GM21825 (cell line): ENCODE data around the gene NOMO2.
"Not testable (repeated sequence)": the region's sequence is repeated elsewhere in the genome, so short reads cannot be mapped to it uniquely, and the experiment has no call there.

Source experiments
- ATAC-seq: cut with Tn5 transposase; IDR thresholded peaks from one replicate; pipeline ENCODE4 v1.9.1; 2021; ENCODE audit warnings: mild to moderate bottlenecking, moderate library complexity; ENCODE audit not compliant: unreplicated experiment

Gene NOMO2

DNA sequence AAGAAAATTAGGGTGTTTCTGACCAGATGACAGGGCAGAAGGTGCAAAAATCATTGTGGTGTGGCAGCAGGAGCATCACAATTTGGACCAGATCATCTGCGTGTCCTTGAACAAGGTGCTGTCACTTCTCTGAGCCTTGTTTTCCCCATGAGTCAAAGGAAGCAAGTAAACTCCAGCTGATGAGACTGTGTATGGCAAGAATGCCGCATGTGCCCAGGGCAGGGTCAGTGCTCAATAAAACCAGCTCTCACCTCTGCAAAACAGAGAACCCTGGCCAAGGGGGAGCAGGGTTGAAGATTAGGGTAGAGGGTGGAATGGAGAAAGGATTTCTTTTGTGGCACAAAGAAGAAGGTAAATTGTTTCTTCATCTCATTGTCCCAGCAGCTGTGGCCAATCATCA, 17.4 kb upstream of the NOMO2 start:
- ATAC-seq, result not testable (repeated sequence)

DNA sequence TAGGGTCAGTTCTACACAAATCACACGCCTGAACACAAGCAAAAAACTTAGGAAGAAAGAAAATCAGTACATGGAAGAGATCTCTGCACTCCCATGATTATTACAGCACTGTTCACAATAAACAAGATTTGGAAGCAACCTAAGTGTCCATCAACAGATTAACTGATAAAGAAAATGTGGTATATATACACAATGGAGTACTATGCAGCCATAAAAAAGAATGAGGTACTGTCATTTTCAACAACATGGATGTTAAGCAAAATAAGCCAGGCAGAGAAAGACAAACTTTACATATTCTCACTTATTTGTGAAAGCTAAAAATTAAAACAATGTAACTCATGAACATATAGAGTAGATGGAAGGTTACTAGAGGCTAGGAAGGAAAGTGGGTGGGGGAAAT, 16.0 kb upstream of the NOMO2 start:
- not testable (repeated sequence) for ATAC-seq

DNA sequence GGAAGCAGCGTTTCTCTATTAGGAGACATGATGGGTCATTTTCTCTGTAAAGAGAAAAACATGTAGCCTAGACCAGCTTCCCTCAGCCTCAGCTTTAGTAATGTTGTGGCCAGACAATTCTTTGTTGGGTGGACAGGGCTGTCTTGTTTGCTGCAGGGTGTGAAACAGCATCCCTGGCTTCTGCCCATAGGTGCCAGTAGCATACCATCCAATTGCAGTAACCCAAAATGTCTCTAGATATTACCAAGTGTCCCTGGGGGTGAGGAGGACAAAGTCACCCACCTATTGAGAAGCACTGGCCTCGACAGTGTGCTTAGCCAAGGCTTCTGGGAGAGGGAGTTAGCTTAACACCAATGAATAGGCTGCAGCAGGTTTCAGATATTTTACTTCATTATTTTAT, 14.0 kb upstream of the NOMO2 start:
- not testable (repeated sequence) for ATAC-seq

DNA sequence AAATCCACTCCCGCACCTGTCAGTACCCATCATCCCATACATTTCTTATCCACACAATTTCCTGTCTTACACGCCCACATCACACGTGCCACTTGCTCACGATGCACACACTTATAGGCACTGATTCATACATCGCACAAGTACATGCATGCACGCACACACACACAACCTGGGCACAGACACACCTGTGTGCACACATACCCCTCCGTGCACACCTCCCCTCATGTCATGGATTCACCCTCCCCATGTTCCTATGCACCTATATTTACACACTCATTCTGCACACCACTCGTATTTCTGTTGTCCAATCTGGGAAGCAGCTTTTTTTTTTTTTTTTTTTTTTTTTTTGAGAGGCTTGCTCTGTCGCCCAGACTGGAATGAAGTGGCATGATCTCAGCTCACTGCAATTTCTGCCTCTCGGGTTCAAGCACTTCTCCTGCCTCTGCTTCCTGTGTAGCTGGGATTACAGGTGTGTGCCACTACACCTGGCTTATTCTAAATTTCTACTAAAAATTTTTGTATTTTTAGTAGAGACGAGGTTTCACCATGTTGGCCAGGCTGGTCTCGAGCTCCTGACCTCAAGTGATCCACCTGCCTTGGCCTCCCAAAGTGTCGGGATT, 13.5 kb upstream of the NOMO2 start:
- not testable (repeated sequence) for ATAC-seq

DNA sequence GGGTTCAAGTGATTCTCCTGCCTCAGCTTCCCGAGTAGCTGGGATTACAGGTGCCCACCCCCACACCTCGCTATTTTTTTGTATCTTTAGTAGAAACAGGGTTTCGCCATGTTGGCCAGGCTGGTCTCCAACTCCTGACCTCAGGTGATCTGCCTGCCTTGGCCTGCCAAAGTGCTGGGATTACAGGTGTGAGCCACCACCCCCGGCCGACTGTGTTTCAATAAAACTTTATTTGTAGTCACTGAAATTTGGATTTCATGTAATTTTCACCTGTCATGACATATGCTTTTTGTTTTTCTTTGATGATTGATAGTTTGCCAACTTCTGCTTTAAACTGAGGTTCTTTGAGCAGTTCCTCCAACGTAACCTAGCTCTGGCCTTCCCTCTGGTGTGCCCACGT, 12.0 kb upstream of the NOMO2 start:
- not testable (repeated sequence) for ATAC-seq

DNA sequence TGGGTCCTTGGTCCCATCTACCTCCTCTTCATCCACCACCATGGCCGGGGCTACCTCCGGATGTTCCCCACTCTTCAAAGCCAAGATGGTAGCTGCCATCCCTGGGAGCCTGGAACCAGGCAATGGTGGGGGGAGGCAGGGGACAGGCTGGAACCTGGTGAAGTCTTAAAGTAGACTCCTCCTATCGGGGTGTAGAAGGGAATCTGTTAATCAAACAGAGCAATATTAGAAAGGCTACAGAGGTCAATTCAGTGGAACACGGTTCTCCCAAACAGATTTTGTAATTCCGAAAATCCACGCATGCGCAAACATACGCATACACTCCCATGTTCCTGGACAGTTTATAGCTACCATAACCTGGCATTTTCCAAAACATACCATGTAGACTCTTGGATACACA, 11.1 kb upstream of the NOMO2 start:
- not testable (repeated sequence) for ATAC-seq

DNA sequence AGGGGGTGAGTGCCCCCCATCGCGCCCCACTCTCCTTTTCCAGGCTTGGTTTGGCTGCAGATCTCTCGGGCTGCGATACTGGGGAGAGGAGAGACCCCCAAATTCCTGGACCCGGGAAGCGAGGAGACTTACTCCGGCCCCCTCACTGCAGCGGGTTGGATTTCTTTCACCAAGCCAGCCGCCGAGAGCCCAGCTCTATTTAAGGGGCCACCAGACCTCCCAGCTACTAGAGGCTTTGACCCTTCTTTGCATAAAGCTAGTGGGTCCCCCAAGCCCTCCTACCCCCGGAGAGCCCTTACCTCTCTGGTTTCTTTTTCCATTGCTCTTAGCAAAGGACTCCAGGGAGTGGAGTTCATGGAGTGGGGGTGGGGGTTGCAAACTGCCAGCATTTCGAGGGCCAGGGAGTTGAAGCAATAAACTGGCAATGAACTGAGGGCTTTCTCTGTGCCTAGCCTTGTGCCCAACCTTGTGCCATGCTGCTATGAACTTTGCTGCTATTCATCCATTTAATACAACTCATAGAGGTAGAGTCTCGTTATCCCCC, 9.5 kb upstream of the NOMO2 start:
- not testable (repeated sequence) for ATAC-seq

DNA sequence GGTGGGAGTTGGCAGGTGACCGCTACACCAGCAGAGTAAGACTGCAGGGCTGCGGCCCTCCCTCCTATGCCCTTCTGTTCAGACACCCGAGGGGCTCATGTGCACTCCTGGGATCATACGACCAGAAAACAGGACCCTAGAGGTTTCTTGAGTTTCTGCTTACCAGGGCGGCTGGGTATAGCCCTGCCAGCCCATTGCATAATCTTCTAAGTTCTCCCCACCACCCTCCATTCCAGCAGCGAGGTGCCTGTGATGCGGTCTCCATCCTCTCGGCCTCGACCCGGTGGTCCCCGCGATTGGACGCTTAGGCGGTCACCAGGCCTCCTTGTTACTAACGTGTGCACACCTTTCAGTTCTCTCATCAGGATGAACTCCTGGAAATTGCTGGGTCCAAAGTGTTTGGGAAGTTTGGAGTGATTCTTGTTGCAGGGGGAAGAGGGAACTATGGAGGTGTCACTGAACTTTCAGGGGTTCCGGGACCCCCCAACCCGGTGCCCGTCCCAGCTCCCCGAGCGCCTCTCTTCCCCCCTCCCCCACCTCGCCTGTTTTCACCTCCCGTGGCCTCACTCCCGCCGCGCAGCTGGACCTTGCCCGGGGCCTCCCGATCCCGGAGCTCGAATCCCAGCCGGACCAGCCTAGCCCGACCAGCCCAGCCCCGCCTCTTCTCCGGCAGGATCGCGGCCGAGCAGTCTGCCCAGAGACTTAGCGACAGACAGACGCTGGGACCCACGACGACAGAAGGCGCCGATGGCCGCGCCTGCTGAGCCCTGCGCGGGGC, 8.8 kb upstream of the NOMO2 start:
- ATAC-seq, result not testable (repeated sequence)

DNA sequence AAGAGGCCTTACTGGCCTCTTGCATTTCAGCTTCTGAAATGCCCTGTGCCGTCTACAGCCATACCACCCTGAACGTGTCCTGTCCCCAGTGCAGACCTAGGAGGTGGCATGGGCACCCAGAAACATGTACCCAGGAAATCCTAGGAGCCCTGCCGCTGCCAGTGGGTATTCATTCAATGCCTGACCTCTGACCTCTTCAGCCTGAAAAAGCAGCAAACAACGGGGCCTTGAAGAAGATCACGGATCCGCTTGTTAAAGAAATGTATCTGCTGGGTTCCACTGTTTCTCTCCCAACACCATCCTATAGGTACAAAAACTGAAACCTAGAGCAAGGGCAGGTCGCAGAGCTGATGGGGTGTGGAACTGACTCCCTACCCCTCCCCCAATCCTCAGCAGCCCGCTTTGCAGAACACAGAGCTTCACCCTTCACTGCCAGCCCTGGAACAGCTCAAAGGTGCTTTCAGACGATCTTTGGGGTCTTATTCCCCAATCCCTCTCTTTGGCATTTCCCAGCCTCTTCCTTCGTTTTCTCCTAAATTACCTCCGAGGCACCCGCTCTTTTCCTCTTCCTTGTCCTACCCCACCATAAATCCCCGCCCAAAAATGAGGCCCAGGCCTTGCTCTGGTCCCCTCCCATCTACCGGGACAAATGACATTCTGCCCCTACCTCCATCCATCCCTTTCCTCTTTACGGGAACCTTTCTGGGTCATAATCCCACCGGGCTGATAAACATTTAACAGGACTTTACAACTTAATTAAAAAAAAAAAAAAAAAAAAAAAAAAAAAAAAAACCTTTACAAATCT, 1.3 kb downstream of the NOMO2 start:
- not testable (repeated sequence) for ATAC-seq

DNA sequence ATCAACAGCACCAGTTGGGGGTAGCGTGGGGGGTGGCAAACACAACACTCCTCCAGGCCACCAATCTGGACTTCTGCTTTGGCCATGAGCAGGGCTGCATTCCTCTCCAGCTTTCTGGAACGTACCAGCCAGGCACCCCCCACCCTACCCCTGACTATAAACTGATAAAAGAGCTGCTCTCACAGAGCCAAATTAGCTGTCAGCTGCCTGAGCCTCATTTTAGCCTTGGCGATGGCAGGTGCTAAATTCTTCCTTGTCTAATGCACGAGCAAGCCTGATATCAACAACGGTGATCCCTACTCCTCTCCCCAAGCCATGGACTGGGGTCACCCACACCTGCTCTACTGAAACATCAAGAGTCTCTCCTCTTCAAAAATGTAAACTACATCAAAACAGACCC, 8.2 kb downstream of the NOMO2 start:
- ATAC-seq, result not testable (repeated sequence)

DNA sequence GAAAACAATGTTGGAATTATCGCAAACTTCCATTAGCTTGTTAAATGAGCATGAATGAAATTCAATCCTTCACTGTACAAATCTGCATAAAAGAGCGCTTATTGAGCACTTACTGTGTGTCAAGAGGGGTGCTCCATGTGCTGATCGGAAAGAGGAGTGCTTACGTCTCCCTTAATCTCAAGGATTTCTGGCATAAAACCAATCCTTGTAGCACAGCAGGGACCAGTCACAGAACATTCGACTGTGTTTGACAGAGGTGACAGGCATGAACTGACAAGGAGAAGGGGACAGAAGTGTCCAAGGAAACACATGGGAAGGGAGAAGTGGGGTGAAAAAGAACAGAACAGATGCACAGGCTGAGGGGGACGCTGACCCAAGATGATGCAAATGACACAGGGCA, 14.5 kb downstream of the NOMO2 start:
- not testable (repeated sequence) for ATAC-seq

DNA sequence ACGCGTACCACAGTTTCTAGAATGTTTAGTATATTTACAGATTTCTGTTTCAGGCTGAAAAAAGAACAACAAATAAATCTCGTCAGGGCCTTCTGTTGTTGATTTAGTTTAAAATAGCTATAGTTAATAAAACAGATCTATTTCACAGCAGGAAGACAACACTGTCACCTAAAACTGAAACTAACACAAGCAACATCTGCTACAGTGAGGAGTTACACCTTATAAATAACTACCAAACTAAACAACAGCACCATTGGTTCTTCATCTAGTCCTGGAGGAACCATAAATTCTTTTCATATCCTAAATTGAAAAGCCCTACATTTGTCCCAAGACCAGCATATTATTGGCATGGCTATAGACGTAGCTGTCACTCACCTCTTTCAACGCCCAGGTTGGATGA, 15.0 kb downstream of the NOMO2 start:
- ATAC-seq, result not testable (repeated sequence)

DNA sequence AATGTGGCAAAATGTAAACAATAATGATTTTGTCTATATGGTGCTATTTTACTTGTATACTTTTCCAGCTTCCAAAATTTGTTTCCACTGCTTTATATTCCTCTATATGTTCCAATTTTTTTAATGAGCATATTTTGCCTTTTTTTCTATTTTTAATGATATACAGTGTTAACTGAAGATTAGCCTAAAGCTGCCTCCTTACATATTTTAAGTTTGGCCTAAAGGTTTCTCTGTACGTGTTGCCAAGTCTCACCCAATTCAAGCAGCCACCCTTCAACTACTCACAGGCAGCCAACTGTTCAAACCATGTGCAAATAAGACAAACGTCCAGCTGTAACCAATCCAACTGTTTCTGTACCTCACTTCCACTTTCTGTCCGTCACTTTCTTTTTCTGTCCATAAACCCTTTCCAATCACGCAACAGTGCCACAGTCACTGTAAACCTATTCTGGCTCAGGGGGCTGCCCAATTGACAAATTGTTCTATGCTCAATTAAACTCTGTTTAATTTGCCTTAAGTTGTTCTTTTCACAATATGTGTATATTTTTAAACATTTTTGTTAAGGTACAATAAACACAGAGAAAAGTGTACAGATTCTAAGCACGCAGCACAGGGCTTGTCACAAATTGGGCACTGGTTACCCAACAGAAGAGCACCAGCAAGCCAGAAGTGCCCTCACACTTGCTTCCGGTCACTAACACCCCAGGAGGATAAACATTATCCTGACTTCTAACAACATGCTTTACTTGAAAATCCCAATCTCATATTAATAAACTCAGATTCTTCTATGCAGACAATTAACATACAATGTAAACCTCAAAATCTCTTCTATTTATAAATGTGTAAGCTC, 17.4 kb downstream of the NOMO2 start:
- ATAC-seq, result not testable (repeated sequence)

DNA sequence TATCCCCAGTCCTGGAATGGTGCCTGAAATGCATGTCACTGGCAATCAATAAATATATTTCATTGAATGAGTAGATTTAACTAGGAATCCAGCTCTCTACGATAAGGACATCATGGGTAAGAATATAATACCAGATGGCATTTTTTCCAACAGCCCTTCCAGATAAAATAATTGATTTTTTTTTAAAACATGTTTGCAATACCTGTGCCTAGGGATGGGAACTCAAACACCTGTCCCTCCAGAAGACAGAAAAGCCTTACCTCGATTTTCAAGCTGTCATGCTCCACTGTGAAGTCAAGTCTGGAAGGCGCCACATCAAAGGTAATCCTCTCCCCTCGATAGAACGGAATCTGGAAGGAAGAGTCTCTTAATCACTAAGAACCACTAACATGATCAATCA, 20.0 kb downstream of the NOMO2 start:
- not testable (repeated sequence) for ATAC-seq

DNA sequence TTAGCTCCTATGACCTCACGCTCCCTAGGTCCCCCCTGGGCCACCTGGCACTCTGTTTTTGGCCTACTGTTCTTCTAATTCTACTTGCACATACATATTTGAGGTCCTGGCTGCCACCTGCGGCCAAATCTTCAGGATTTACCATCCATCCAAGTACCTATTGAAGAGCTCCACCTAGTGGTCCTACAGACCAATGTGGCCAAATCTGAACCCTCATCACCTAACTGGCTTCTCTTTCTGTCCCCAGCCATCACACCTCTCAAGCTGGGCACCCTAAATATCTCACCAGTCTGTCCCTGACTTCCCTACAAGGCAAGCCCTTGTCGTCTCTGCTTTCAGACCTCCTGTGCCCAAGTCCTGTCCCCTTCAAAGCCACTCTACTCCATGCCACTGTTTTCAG, 24.9 kb downstream of the NOMO2 start:
- not testable (repeated sequence) for ATAC-seq

DNA sequence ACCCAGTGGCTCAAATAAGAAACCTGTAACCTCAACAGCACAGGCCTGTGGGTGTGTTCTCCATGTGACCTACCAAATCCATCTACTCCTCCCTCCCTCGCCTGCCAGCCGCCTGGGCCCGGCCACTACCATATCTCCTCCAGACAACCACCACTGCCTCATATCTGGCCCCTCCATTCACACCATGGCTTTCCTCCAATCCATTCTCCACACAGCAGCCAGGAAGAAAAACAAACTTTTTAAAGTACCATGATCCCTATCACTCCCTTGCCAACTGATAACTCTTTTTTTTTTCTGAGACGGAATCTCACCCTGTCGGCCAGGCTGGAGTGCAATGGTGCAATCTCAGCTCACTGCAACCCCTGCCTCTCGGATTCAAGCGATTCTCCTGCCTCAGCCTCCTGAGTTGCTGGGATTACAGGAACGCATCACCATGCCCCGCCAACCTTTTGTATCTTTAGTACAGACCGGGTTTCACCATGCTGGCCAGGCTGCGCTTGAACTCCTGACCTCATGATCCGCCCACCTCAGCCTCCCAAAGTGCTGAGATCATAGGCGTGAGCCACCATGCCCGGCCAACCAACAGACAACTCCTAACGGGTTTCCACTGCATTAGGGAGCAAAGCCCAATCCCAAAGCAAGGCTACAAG, 26.3 kb downstream of the NOMO2 start:
- ATAC-seq, result not testable (repeated sequence)

DNA sequence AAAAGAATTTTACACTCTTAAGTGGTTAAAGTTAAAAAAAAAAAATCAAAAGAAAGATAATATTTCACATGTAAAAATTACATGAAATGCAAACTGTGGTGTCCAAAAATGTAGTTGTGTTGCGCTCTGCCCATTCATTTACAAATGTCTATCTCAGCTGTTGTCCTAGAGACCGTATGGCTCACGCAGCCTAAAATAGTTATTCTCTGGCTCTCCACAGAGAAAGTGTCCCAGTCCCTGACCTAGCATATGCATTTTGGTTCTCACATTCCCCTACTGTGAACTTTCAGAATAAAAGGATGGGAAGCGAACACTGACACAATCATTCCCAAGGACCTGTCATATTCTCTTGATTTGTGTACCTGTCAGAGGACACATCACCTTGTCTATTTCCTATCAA, 27.6 kb downstream of the NOMO2 start:
- ATAC-seq, result not testable (repeated sequence)

DNA sequence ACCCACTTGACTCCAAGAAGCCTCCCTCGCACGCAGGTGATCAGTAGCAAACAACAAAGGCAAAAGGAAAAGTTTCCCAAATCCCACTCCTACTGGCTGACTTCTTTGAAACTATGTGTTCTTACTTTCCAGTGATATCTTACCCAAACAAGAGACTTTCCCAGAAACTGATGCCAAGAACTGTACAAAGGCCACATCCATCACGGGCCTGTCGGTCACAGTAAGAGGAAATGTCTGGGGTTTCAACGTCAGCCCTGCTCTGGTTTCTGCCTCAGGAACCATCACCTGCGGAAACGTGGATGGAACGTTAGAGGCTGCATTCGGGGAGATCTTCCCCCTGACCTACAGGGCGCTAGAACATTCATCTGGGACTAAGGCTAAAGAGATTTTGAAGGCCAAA, 30.6 kb downstream of the NOMO2 start:
- ATAC-seq, result not testable (repeated sequence)

DNA sequence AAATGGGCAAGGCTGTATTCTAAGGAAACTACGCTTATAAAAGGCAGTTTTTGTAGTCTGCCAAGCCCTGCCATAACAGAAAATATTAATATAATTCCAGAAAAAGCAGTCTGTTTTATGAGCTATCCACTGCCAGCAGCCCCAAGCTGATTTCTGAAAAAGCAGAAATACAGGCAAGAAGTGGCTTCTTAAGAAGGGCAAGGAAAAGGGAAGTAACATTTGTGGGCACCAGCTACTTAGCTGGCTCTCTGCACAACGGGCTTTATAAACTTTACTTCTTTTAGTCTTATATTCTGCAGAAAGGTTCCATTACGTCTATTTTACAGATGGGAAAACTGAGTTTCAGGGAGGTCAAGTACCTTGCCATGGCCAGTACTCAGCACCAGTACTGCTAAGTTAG, 31.6 kb downstream of the NOMO2 start:
- not testable (repeated sequence) for ATAC-seq

DNA sequence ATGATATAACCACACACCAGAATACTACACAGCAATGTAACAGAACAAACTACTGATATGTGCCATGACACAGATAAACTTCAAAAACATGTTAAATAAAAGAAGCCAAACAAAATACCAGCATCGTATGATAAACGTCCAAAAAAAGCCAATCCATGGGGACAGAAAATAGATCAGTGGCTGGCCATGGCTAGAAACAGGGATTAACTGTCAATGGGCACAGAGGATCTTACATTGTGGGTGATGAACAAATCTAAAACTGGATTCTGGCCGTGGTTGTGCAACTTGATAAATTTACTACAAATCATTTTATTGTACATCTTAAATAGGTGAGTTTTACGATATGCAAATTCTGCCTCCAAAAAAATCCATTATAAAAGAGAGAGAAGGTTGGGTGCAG, 35.4 kb downstream of the NOMO2 start:
- not testable (repeated sequence) for ATAC-seq
